Activated CD8-positive, alpha-beta memory T cell treated with anti-CD3 and anti-CD28 coated beads for 24 hours (primary cell): Measurements from ENCODE around the gene STRN.
"Not testable (repeated sequence)": the region's sequence is repeated elsewhere in the genome, so short reads cannot be mapped to it uniquely, and the experiment has no call there.

Source experiments
- DNase-seq: peaks from one replicate; pipeline ENCODE4 v3.0.0-alpha.2; 2020

STRN gene

GRCh38 chr2:36902385-36903120, 63.8 kb downstream of the STRN start:
- no peak for DNase-seq

DNA sequence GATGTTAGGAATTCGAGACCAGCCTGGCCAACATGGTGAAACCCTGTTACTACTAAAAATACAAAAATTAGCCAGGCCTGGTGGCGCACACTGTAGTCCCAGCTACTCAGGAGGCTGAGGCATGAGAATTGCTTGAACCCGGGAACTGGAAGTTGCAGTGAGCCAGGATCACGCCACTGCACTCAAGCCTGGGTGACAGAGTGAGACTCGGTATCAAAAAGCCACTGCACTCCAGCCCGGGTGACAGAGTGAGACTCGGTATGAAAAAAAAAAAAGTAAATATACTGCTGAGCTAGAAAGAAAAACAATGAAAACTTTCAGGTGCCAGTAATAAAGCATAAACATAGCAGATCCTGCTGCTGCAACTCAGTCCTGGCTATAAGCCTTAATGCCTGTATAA, 73.5 kb downstream of the STRN start:
- no peak for DNase-seq

DNA sequence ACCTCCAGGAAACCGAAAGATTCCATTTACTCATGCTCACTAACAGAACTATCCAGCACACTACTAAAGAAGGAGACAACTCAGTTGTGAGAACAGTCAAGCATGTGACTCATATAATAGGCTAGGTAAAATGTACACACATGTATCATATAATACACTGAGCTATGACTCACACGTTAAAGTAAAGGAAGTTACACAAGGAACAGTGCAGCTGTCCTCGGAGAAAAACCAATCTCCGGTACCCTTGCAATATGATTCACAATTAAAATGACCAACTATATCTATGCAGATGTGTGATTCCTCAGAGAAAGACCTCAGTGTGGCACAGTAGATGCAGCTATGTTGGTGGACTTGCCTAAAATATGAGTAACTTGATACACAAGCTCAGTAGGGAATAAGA, 76.5 kb downstream of the STRN start:
- DNase-seq = no peak

- not testable (repeated sequence) for DNase-seq
Observed at GRCh38 chr2:36887095-36887494, 79.2 kb downstream of the STRN start.

- DNase-seq = no peak
Observed at GRCh38 chr2:36886664-36887063, 79.7 kb downstream of the STRN start.

GRCh38 chr2:36885605-36886004, 80.7 kb downstream of the STRN start:
- no peak for DNase-seq

- DNase-seq = no peak
Observed at GRCh38 chr2:36882532-36882931, 83.8 kb downstream of the STRN start.

GRCh38 chr2:36881816-36882215, 84.5 kb downstream of the STRN start:
- DNase-seq = no peak

- DNase-seq = no peak
Observed at GRCh38 chr2:36878429-36878828, 87.9 kb downstream of the STRN start.

GRCh38 chr2:36871068-36871707, 95.1 kb downstream of the STRN start:
- no peak for DNase-seq

GRCh38 chr2:36869606-36870005, 96.7 kb downstream of the STRN start:
- DNase-seq = no peak

- DNase-seq = no peak
Observed at GRCh38 chr2:36861896-36862295, 104.4 kb downstream of the STRN start.

- no peak for DNase-seq
Observed at GRCh38 chr2:36859366-36859792, 107.0 kb downstream of the STRN start.

GRCh38 chr2:36858551-36859365, 107.6 kb downstream of the STRN start:
- no peak for DNase-seq

DNA sequence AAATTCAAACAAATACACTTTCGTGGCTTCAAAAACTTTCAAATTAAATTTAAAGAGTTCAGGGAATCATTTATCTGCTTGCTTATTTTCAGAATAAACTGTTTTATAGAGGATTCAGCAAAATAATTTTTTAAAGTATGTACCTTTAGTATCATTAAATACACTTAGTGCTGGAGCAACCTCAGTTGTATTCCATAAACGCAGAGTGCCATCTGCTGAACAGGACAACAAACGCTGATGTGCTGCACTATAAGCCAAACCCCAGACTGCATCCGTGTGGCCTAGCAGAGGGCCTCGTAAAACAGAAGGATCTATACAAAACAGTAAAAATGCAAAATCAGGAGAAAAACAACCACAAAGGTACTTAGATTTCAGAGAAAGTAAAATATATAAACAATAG, 108.6 kb downstream of the STRN start:
- no peak for DNase-seq

GRCh38 chr2:36855429-36855828, 110.9 kb downstream of the STRN start:
- no peak for DNase-seq

- DNase-seq = no peak
Observed at GRCh38 chr2:36854241-36854640, 112.1 kb downstream of the STRN start.

GRCh38 chr2:36849265-36849664, 117.1 kb downstream of the STRN start:
- DNase-seq = no peak

DNA sequence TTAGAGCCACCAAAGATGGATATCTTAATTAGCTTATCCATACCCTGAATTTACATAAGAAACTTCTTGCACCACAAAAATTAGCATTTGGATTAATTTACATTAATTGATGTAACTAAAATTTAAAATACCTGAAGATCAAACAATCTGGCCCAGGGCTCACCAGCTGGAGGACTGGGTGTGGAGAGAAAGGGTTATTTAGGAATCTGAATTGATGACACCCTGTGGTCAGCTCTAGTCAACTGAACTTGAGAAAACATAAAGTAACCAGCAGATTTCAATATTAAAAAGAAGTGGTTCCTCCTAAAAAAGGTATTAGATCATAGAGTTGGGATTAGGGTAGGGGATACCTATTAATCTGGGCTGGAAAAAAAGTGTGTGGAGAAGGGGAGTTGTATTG, 122.5 kb downstream of the STRN start:
- DNase-seq = no peak

DNA sequence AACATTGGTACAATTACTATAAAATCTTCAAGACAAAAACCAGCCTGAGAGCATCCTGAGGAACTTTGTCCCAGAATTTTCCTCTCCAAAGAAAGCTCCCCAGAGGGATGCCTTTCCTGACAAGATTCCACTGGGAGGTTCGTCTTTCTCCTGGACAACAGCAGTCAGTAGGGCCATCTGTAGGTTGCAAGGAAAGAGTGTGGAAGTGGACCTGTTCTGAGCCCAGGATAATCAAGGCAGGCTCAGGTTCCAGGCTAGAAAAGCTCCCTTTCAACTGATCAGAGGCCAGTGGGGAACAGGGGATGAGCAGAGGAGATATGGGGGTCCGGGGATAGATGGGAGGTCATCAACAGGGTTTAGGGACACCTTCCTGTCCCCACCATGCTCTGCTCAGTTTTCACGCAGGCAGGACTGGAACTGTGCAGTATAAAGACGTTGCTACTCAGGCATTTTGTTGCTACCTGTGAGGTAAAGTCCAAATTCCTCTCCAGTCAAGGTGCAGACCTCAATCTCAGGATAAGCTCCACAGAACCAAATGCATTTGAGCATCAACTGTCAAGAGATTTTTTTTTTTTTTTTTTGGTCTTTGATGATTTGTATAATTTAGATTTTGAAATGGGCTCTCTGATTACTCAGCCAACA, 126.2 kb downstream of the STRN start:
- no peak for DNase-seq

- DNase-seq = no peak
Observed at GRCh38 chr2:36834731-36835524, 131.4 kb downstream of the STRN start.

DNA sequence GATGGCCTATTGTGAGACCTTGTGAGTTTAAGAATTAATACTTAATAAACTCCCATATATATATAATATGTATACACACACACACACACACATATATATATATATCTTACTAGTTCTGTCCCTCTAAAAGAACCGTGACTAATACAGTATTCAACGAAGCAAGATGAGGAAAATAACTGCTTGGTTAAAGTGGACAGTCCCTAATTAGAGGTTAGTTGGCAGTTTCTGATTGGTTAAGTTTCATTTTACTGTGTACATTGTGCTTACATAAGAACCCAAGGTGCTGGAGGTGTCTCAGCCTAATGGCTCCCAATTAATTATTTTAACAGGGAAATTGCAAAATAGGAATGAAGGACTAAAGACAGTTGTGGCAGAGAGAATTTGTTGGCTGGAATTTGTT, 132.1 kb downstream of the STRN start:
- DNase-seq = no peak

GRCh38 chr2:36831185-36831584, 135.2 kb downstream of the STRN start:
- no peak for DNase-seq
